ENCODE measurements around the gene TLE1. TPM values are rescaled to one million over a fixed set of nuclear protein-coding genes. Genes with fewer than 3 reads are reported as not detected.

Gene TLE1
- total and polyA plus RNA-seq, 12 donors: 33.3 to 76.9 (median 49.8) TPM

DNA sequence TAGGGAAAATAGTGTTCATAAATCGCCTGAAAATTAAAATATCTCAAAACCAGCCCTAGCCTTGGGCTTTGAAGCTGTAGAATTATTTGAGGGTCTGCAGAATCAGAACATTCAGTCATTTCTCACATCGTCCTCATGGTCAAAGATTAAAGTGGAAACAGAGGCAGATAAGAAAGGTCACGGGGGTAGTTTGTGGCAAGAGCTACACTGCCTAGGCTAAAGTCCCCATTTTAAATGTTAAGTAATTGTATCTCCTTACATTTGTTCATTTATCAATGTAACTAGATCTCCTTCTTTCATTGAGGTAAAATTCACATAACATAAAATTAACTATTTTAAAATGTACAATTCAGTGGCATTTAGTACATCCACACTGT, 139.2 kb downstream of the TLE1 start:
- intact Hi-C loops (cut with DNase I): no loop called here
- peaks cover 0 to 7% of the 10 kb centered on the region in 2 donors for H3K4me1 ChIP-seq (replicated peaks in 1 of 2)
- no peaks in the 10 kb centered on the region for H3K27me3 ChIP-seq
- no peak overlapping the region for H3K4me3 ChIP-seq
- 36 to 48% (median 41%) methylated on average over 3 of the region's 3 CpGs for WGBS, 4 donors
- H3K9me3 ChIP-seq (replicated peaks in 1 of 3): no peaks in the 10 kb centered on the region
- no peak overlapping the region for H3K27ac ChIP-seq
- no peak for TF ChIP-seq CTCF (IDR thresholded peaks at IDR 0.05)
- no peak for TF ChIP-seq POLR2A (IDR thresholded peaks at IDR 0.05)
- no peaks in the 10 kb centered on the region for H3K36me3 ChIP-seq (replicated peaks in 1 of 2)
- DNase-seq: no peak

- WGBS, 4 donors: 55 to 70% (median 63%) methylated on average over 6 of the region's 6 CpGs
- intact Hi-C loops (cut with DNase I): no loop called here
- H3K27me3 ChIP-seq: no peaks in the 10 kb centered on the region
- no peaks in the 10 kb centered on the region for H3K9me3 ChIP-seq (replicated peaks in 1 of 3)
- TF ChIP-seq POLR2A (IDR thresholded peaks at IDR 0.05) (no peak), CTCF (IDR thresholded peaks at IDR 0.05) (no peak)
- H3K27ac ChIP-seq: no peak overlapping the region
- DNase-seq: no peak
- no peaks in the 10 kb centered on the region for H3K36me3 ChIP-seq (replicated peaks in 1 of 2)
- H3K4me1 ChIP-seq (replicated peaks in 1 of 2): peaks cover 0 to 7% of the 10 kb centered on the region in 2 donors
- no peak overlapping the region for H3K4me3 ChIP-seq
Measured at GRCh38 chr9:81549500-81550206, 139.7 kb downstream of the TLE1 start.

GRCh38 chr9:81548911-81549310, 140.4 kb downstream of the TLE1 start:
- Histone ChIP-seq H3K36me3 (replicated peaks in 1 of 2) (no peaks in the 10 kb centered on the region), H3K27ac (no peak overlapping the region), H3K4me3 (no peak overlapping the region), H3K9me3 (replicated peaks in 1 of 3) (no peaks in the 10 kb centered on the region), H3K27me3 (no peaks in the 10 kb centered on the region), H3K4me1 (replicated peaks in 1 of 2) (peaks cover 0 to 7% of the 10 kb centered on the region in 2 donors)
- TF ChIP-seq CTCF (IDR thresholded peaks at IDR 0.05) (no peak), POLR2A (IDR thresholded peaks at IDR 0.05) (no peak)
- intact Hi-C loops (cut with DNase I): no loop called here
- WGBS, 4 donors: 72 to 83% (median 76%) methylated on average over 2 of the region's 2 CpGs
- no peak for DNase-seq

GRCh38 chr9:81546489-81546888, 142.9 kb downstream of the TLE1 start:
- Histone ChIP-seq H3K4me3 (no peak overlapping the region), H3K27ac (no peak overlapping the region), H3K9me3 (replicated peaks in 1 of 3) (no peaks in the 10 kb centered on the region), H3K4me1 (replicated peaks in 1 of 2) (no peaks in the 10 kb centered on the region), H3K27me3 (no peaks in the 10 kb centered on the region), H3K36me3 (replicated peaks in 1 of 2) (no peaks in the 10 kb centered on the region)
- WGBS, 4 donors: 44 to 52% (median 52%) methylated on average over 4 of the region's 4 CpGs
- intact Hi-C loops (cut with DNase I): no loop called here
- no peak for DNase-seq
- TF ChIP-seq CTCF (IDR thresholded peaks at IDR 0.05) (no peak), POLR2A (IDR thresholded peaks at IDR 0.05) (no peak)

Measured in adrenal gland (tissue), 12 donors.